ENCODE measurements around the gene ZIM2.

ZIM2 gene

GRCh38 chr19:56810260-56810659, 30.3 kb downstream of the ZIM2 start:
- TF ChIP-seq ISL1 (CRISPR knock-in tag; IDR thresholded peaks at IDR 0.05) (no peak), ZC3H10 (CRISPR knock-in tag; IDR thresholded peaks at IDR 0.05) (no peak), CSRNP3 (CRISPR knock-in tag; IDR thresholded peaks at IDR 0.05) (no peak), GLIS3 (CRISPR knock-in tag; IDR thresholded peaks at IDR 0.05) (no peak), BACH2 (CRISPR knock-in tag; IDR thresholded peaks at IDR 0.05; ENCODE audit: borderline replicate concordance) (no peak), SNAI2 (CRISPR knock-in tag; IDR thresholded peaks at IDR 0.05) (no peak), ARNTL (CRISPR knock-in tag; IDR thresholded peaks at IDR 0.05; ENCODE audit: borderline replicate concordance, low read depth) (no peak), ZNF565 (CRISPR knock-in tag; conservative IDR thresholded peaks at IDR 0.05; ENCODE audit: low read depth) (no peak), CSDC2 (CRISPR knock-in tag; IDR thresholded peaks at IDR 0.05) (no peak), TSHZ2 (CRISPR knock-in tag; IDR thresholded peaks at IDR 0.05) (no peak), ESRRG (CRISPR knock-in tag; IDR thresholded peaks at IDR 0.05) (no peak), ZNF70 (CRISPR knock-in tag; IDR thresholded peaks at IDR 0.05) (no peak), RARB (CRISPR knock-in tag; IDR thresholded peaks at IDR 0.05) (no peak), TOX (CRISPR knock-in tag; IDR thresholded peaks at IDR 0.05; ENCODE audit: borderline replicate concordance) (no peak), PPARA (CRISPR knock-in tag; IDR thresholded peaks at IDR 0.05; ENCODE audit: borderline replicate concordance) (no peak), OSR1 (CRISPR knock-in tag; IDR thresholded peaks at IDR 0.05) (no peak), POU6F1 (CRISPR knock-in tag; IDR thresholded peaks at IDR 0.05; ENCODE audit: borderline replicate concordance, low read depth) (no peak)
- ATAC-seq: no peak

GRCh38 chr19:56808717-56809392, 31.7 kb downstream of the ZIM2 start:
- TF ChIP-seq ZFP3 (CRISPR knock-in tag; IDR thresholded peaks at IDR 0.05): no peak
- TF ChIP-seq OSR1 (CRISPR knock-in tag; IDR thresholded peaks at IDR 0.05): no peak
- TF ChIP-seq ZNF8 (CRISPR knock-in tag; IDR thresholded peaks at IDR 0.05): no peak
- TF ChIP-seq ESRRG (CRISPR knock-in tag; IDR thresholded peaks at IDR 0.05): no peak
- ATAC-seq: no peak

- TF ChIP-seq GLIS3 (CRISPR knock-in tag; IDR thresholded peaks at IDR 0.05) (no peak), TOX (CRISPR knock-in tag; IDR thresholded peaks at IDR 0.05; ENCODE audit: borderline replicate concordance) (no peak), PPARA (CRISPR knock-in tag; IDR thresholded peaks at IDR 0.05; ENCODE audit: borderline replicate concordance) (no peak), CSDC2 (CRISPR knock-in tag; IDR thresholded peaks at IDR 0.05) (no peak), CSRNP3 (CRISPR knock-in tag; IDR thresholded peaks at IDR 0.05) (no peak), ZNF8 (CRISPR knock-in tag; IDR thresholded peaks at IDR 0.05) (no peak), ZFP30 (CRISPR knock-in tag; IDR thresholded peaks at IDR 0.05) (no peak)
- ATAC-seq: no peak
Measured at GRCh38 chr19:56806639-56807038, 33.9 kb downstream of the ZIM2 start.

GRCh38 chr19:56778351-56778750, 62.2 kb downstream of the ZIM2 start:
- no peak for ATAC-seq
- TF ChIP-seq PPARA (CRISPR knock-in tag; IDR thresholded peaks at IDR 0.05; ENCODE audit: borderline replicate concordance) (no peak), ZC3H10 (CRISPR knock-in tag; IDR thresholded peaks at IDR 0.05) (no peak), POU6F1 (CRISPR knock-in tag; IDR thresholded peaks at IDR 0.05; ENCODE audit: borderline replicate concordance, low read depth) (no peak), SNAI2 (CRISPR knock-in tag; IDR thresholded peaks at IDR 0.05) (no peak), ZNF8 (CRISPR knock-in tag; IDR thresholded peaks at IDR 0.05) (no peak), TCF4 (CRISPR knock-in tag; IDR thresholded peaks at IDR 0.05; ENCODE audit: borderline replicate concordance) (no peak), ARNTL (CRISPR knock-in tag; IDR thresholded peaks at IDR 0.05; ENCODE audit: borderline replicate concordance, low read depth) (no peak), TSHZ2 (CRISPR knock-in tag; IDR thresholded peaks at IDR 0.05) (no peak), ZFP30 (CRISPR knock-in tag; IDR thresholded peaks at IDR 0.05) (no peak)
